Fibroblast of lung (primary cell): ENCODE data around the gene CES2. TPM values are rescaled to one million over a fixed set of nuclear protein-coding genes. Genes with fewer than 3 reads are reported as not detected.
A peak's percentile ranks its signal among the peaks of the same experiment; 100 is the strongest.
"Not testable (repeated sequence)": the region's sequence is repeated elsewhere in the genome, so short reads cannot be mapped to it uniquely, and the experiment has no call there.

ENCODE experiments used
- DNase-seq, 2 donors: peaks; one replicate each; pipeline versions ENCODE4 v3.0.0 to v3.0.0-alpha.2; 2010; ENCODE audit warnings: low read depth in 2 of 2
- H2AFZ ChIP-seq: 2 replicates; pipeline ENCODE4 v1.5.1; 2012; ENCODE audit warnings: low read length, control low read depth, inconsistent platforms
- H3K27ac ChIP-seq: 2 replicates; pipeline ENCODE4 v1.5.1; 2011; ENCODE audit warnings: low read length, control low read depth; ENCODE audit not compliant: insufficient read depth
- H3K27me3 ChIP-seq: 2 replicates; pipeline ENCODE4 v1.5.1; 2011; ENCODE audit warnings: mild to moderate bottlenecking, low read length; ENCODE audit not compliant: control insufficient read depth, insufficient read depth
- H3K36me3 ChIP-seq: 2 replicates; pipeline ENCODE4 v1.5.1; 2011; ENCODE audit warnings: low read length; ENCODE audit not compliant: control insufficient read depth, insufficient read depth
- H3K4me1 ChIP-seq: 2 replicates; pipeline ENCODE4 v1.5.1; 2011; ENCODE audit warnings: low read length; ENCODE audit not compliant: control insufficient read depth, insufficient read depth; ENCODE audit errors: extremely low read depth
- H3K4me2 ChIP-seq: 2 replicates; pipeline ENCODE4 v1.5.1; 2011; ENCODE audit warnings: low read length, control low read depth; ENCODE audit not compliant: insufficient read depth; ENCODE audit errors: extremely low read depth
- H3K4me3 ChIP-seq, 4 experiments: fragments of 200-600 bp in 1 of 4; sonication (generic) in 1 of 4; replicated peaks in 1 of 4; 2 replicates each; pipeline ENCODE4 v1.5.1; 2011 to 2016; ENCODE audit warnings: low read length in 4 of 4, low read depth in 3 of 4, mild to moderate bottlenecking in 3 of 4, control low read depth in 2 of 4, inconsistent platforms in 1 of 4, mixed read lengths in 1 of 4; ENCODE audit not compliant: insufficient read depth in 1 of 4; ENCODE audit errors: control extremely low read depth in 1 of 4
- H3K79me2 ChIP-seq: 2 replicates; pipeline ENCODE4 v1.5.1; 2012; ENCODE audit warnings: mild to moderate bottlenecking, low read length, inconsistent platforms; ENCODE audit not compliant: control insufficient read depth, insufficient read depth
- H3K9ac ChIP-seq: 2 replicates; pipeline ENCODE4 v1.5.1; 2011; ENCODE audit warnings: mild to moderate bottlenecking, low read length, control low read depth; ENCODE audit not compliant: insufficient read depth
- H3K9me3 ChIP-seq: 2 replicates; pipeline ENCODE4 v1.5.1; 2012; ENCODE audit warnings: low read depth, low read length; ENCODE audit not compliant: control insufficient read depth, insufficient read depth
- H4K20me1 ChIP-seq: 2 replicates; pipeline ENCODE4 v1.5.1; 2011; ENCODE audit warnings: low read length; ENCODE audit not compliant: control insufficient read depth, insufficient read depth; ENCODE audit errors: extremely low read depth
- CTCF ChIP-seq, 2 donors: IDR thresholded peaks in 1 of 2; conservative IDR thresholded peaks in 1 of 2; 1 replicate in 1 of 2; 2 replicates in 1 of 2; pipeline ENCODE4 v1.5.1; 2011 to 2012; ENCODE audit warnings: low read length in 2 of 2, control low read depth in 1 of 2, inconsistent platforms in 1 of 2, low read depth in 1 of 2, mild to moderate bottlenecking in 1 of 2
- EZH2 ChIP-seq: IDR thresholded peaks from 2 replicates; pipeline ENCODE4 v1.5.1; 2012; ENCODE audit warnings: low read length, control low read depth, mild to moderate bottlenecking; ENCODE audit errors: missing control alignments
- polyA plus RNA-seq, 2 donors: library from polyadenylated mRNA; depleted of rRNA in 1 of 2; stranded (reverse) in 1 of 2; unstranded in 1 of 2; fragments of >200 nt; gene quantifications; 2 replicates each; pipeline ENCODE4 v1.2.1, GENCODE V29; 2011 to 2012; ENCODE audit warnings: missing spikeins in 1 of 2
- total RNA-seq: library from RNA; depleted of rRNA; stranded (reverse); fragments of >200 nt; gene quantifications from 2 replicates; pipeline ENCODE4 v1.2.1, GENCODE V29; 2014

The CES2 gene
- total and polyA plus RNA-seq, 2 donors (not counting 1 experiment from before 2014, with no cell fraction given): 22.9 to 47.6 TPM

- no peaks in the 10 kb centered on the region for H3K9me3 ChIP-seq
- peaks cover 6% of the 10 kb centered on the region for H3K4me1 ChIP-seq
- H3K27me3 ChIP-seq: no peaks in the 10 kb centered on the region
- DNase-seq: peak; percentile 82 to 84
- H3K79me2 ChIP-seq: peaks cover 33% of the 10 kb centered on the region
- H3K27ac ChIP-seq: peak within 1 kb of the TSS; percentile 97
- H4K20me1 ChIP-seq: no peaks in the 10 kb centered on the region
- H3K36me3 ChIP-seq: peaks cover 3% of the 10 kb centered on the region
- H2AFZ ChIP-seq: peak within 1 kb of the TSS; percentile 91
- peak within 1 kb of the TSS; percentile 95 for H3K4me2 ChIP-seq
- peak within 1 kb of the TSS; percentile 87 to 95 (median 92) for H3K4me3 ChIP-seq
- H3K9ac ChIP-seq: peak within 1 kb of the TSS; percentile 95
- no peak for TF ChIP-seq CTCF (conservative IDR thresholded peaks at IDR 0.05 in 1 of 2, IDR thresholded peaks at IDR 0.05 in 1 of 2; ENCODE audit: low read depth in 1 of 2, low read length in 2 of 2)
- no peak for TF ChIP-seq EZH2
Measured at GRCh38 chr16:66934138-66934838, 1.0 kb upstream of the CES2 start, which contains the start of gene CIAO2B. CIAO2B (minus strand) TSS chr16:66934402; CDS start chr16:66934364, 38 bp downstream.

GRCh38 chr16:66934839-66935313 lies 440 bp upstream of the CES2 start:
- not testable (repeated sequence) for H3K4me1 ChIP-seq, H4K20me1 ChIP-seq, H3K27me3 ChIP-seq, H3K9me3 ChIP-seq, H3K36me3 ChIP-seq
- peak overlapping the region; percentile 97 for H3K27ac ChIP-seq
- H3K4me3 ChIP-seq: peak overlapping the region; percentile 87 to 95 (median 92)
- peak in 1 of 2 donors; percentile 9 for DNase-seq
- H2AFZ ChIP-seq: peak overlapping the region; percentile 91
- peak overlapping the region; percentile 95 for H3K9ac ChIP-seq
- peaks cover 33% of the 10 kb centered on the region for H3K79me2 ChIP-seq
- H3K4me2 ChIP-seq: peak overlapping the region; percentile 94

- no peak overlapping the region for H3K27ac ChIP-seq
- no peak overlapping the region for H3K9ac ChIP-seq
- peaks cover 6% of the 10 kb centered on the region for H3K4me1 ChIP-seq
- peak overlapping the region in 2 of 4 experiments; percentile 92 to 95 for H3K4me3 ChIP-seq
- no peaks in the 10 kb centered on the region for H4K20me1 ChIP-seq
- H3K36me3 ChIP-seq: peaks cover 9% of the 10 kb centered on the region
- TF ChIP-seq CTCF (conservative IDR thresholded peaks at IDR 0.05 in 1 of 2, IDR thresholded peaks at IDR 0.05 in 1 of 2; ENCODE audit: low read depth in 1 of 2, low read length in 2 of 2): no peak
- no peaks in the 10 kb centered on the region for H3K9me3 ChIP-seq
- no peaks in the 10 kb centered on the region for H3K27me3 ChIP-seq
- no peak overlapping the region for H2AFZ ChIP-seq
- peak overlapping the region; percentile 94 for H3K4me2 ChIP-seq
- DNase-seq: no peak
- peaks cover 33% of the 10 kb centered on the region for H3K79me2 ChIP-seq
Measured at GRCh38 chr16:66936462-66936861, 1.1 kb downstream of the CES2 start.
